ENCODE data around the gene MXD3.
"Not testable (repeated sequence)": the region's sequence is repeated elsewhere in the genome, so short reads cannot be mapped to it uniquely, and the experiment has no call there.

The MXD3 gene

DNA sequence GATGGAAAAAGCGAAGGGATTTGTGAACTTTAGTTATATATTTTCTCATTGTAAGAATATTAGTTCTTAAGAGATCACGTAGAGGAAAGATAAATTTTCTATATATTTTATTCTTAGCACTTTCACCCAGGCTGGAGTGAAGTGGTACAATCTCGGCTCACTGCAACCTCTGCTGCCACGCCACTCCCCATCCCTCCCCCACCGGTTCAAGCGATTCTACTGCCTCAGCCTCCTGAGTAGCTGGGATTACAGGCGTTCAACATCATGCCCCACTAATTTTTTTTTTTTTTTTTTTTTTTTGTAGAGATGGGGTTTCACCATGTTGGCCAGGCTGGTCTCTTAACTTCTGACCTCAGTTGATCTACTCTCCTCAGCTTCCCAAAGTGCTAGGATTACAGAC, 50.7 kb downstream of the MXD3 start:
- DNase-seq, result no peak

- DNase-seq, result not testable (repeated sequence)
These were observed 53.0 kb downstream of the MXD3 start for GRCh38 chr5:177258711-177259110.

Data from NCI-H748 treated with DMSO at 0.1 percent for 48 hours (cell line).